Right lobe of liver (tissue), 4 donors: Measurements from ENCODE around the gene ERC2.

Experiments used
- CTCF ChIP-seq, 4 donors: fragments of 200-600 bp in 3 of 4; fragments of 450-650 bp in 1 of 4; IDR thresholded peaks; one replicate each; pipeline versions ENCODE4 v1.5.1 to v1.8.0; 2016 to 2022; ENCODE audit warnings: antibody characterized with exemption in 4 of 4, mild to moderate bottlenecking in 2 of 4
- POLR2A ChIP-seq: fragments of 450-650 bp; IDR thresholded peaks from one replicate; pipeline ENCODE4 v1.6.1; 2017; ENCODE audit warnings: antibody characterized with exemption, mild to moderate bottlenecking
- donor health status: DM: no; HTN: no; CAD: no.
- donor health status: DM: no; HTN: no; CAD: no.
- donor health status: DM: no; HTN: yes; CAD: no.

- no peak for TF ChIP-seq POLR2A
- TF ChIP-seq CTCF (IDR thresholded peaks at IDR 0.05): no peak
Observed at GRCh38 chr3:56383092-56383491, 85.2 kb downstream of the ERC2 start.
